ENCODE measurements around the gene JAML. TPM values are rescaled to one million over a fixed set of nuclear protein-coding genes. Genes with fewer than 3 reads are reported as not detected.

JAML gene
- total and polyA plus RNA-seq, 2 experiments from 2014 or later, result 0.56 to 1.0 TPM

DNA sequence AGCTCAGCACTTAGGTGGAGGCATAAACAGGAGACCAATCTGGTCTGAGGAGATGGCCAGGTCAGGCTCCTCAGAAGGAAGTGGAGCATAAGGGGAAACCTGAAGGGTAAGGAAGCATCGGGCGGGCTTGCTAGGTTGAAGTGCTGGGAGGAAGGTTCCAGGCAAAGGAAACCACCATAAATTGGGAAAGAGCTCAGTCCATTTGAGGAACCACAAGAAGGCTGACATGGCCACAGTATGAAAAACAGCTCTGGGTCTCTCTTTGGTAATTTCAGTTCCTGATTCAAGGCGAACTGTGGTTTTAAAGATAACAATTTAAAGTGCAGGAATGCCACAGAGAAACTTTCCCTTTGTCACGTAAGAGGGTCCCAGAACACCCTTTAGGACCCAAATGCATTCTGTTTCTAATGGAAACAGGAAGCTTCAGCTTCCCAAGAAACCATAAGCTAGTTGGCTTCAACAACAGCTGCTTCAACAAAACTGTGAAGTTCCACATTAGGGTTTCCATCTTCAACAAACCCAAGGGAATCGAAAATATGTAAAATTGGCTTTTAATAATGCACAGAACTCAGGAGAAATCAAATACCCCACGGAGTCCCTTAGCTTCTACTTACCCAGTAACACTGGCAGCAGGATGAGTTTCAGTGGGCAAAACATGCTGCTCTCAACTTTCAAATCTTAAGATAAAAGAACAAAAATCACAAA is 10.4 kb downstream of the JAML start (continued):
- TF ChIP-seq, protein P1, sequence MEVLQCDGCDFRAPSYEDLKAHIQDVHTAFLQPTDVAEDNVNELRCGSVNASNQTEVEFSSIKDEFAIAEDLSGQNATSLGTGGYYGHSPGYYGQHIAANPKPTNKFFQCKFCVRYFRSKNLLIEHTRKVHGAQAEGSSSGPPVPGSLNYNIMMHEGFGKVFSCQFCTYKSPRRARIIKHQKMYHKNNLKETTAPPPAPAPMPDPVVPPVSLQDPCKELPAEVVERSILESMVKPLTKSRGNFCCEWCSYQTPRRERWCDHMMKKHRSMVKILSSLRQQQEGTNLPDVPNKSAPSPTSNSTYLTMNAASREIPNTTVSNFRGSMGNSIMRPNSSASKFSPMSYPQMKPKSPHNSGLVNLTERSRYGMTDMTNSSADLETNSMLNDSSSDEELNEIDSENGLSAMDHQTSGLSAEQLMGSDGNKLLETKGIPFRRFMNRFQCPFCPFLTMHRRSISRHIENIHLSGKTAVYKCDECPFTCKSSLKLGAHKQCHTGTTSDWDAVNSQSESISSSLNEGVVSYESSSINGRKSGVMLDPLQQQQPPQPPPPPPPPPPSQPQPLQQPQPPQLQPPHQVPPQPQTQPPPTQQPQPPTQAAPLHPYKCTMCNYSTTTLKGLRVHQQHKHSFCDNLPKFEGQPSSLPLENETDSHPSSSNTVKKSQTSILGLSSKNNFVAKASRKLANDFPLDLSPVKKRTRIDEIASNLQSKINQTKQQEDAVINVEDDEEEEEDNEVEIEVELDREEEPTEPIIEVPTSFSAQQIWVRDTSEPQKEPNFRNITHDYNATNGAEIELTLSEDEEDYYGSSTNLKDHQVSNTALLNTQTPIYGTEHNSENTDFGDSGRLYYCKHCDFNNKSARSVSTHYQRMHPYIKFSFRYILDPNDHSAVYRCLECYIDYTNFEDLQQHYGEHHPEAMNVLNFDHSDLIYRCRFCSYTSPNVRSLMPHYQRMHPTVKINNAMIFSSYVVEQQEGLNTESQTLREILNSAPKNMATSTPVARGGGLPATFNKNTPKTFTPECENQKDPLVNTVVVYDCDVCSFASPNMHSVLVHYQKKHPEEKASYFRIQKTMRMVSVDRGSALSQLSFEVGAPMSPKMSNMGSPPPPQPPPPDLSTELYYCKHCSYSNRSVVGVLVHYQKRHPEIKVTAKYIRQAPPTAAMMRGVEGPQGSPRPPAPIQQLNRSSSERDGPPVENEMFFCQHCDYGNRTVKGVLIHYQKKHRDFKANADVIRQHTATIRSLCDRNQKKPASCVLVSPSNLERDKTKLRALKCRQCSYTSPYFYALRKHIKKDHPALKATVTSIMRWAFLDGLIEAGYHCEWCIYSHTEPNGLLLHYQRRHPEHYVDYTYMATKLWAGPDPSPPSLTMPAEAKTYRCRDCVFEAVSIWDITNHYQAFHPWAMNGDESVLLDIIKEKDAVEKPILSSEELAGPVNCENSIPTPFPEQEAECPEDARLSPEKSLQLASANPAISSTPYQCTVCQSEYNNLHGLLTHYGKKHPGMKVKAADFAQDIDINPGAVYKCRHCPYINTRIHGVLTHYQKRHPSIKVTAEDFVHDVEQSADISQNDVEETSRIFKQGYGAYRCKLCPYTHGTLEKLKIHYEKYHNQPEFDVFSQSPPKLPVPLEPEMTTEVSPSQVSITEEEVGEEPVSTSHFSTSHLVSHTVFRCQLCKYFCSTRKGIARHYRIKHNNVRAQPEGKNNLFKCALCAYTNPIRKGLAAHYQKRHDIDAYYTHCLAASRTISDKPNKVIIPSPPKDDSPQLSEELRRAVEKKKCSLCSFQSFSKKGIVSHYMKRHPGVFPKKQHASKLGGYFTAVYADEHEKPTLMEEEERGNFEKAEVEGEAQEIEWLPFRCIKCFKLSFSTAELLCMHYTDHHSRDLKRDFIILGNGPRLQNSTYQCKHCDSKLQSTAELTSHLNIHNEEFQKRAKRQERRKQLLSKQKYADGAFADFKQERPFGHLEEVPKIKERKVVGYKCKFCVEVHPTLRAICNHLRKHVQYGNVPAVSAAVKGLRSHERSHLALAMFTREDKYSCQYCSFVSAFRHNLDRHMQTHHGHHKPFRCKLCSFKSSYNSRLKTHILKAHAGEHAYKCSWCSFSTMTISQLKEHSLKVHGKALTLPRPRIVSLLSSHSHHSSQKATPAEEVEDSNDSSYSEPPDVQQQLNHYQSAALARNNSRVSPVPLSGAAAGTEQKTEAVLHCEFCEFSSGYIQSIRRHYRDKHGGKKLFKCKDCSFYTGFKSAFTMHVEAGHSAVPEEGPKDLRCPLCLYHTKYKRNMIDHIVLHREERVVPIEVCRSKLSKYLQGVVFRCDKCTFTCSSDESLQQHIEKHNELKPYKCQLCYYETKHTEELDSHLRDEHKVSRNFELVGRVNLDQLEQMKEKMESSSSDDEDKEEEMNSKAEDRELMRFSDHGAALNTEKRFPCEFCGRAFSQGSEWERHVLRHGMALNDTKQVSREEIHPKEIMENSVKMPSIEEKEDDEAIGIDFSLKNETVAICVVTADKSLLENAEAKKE (CRISPR knock-in tag; IDR thresholded peaks at IDR 0.05), result no peak

DNA sequence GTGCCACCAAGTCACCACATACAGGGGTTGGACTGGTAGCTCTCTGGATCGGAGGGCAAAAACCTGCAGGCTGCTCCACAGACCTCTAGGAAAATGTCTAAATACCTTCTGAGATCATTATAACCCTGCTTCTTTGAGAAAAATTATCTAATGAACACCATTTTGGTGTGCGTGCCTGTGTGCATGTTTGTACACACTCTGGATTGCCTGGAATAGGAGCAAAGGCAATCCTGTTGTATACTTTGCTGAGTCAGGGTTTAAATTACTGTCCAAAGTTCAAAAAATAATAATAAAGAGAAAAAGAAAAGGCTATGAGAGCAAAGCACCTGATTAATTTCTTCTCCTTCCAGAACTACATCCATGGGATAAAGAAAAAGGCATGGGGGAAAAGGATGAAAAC is 11.0 kb downstream of the JAML start:
- ATAC-seq (no peak), DNase-seq (ENCODE audit: low spot score) (no peak)
- Histone ChIP-seq H3K9me2 (ENCODE audit: insufficient read depth) (peaks cover 4% of the 10 kb centered on the region; the same call in 1 of the 2 replicates), H3K36me3 (ENCODE audit: insufficient read depth) (no peaks in the 10 kb centered on the region), H3K27ac (ENCODE audit: low read depth) (no peak overlapping the region), H3K79me2 (replicated peaks; ENCODE audit: insufficient read depth) (no peaks in the 10 kb centered on the region), H3K4me3 (no peak overlapping the region), H4K20me1 (replicated peaks; ENCODE audit: insufficient read depth) (no peaks in the 10 kb centered on the region), H3K4me2 (peak overlapping the region; percentile 65; the same call in 1 of the 2 replicates), H3K27me3 (ENCODE audit: insufficient read depth) (no peaks in the 10 kb centered on the region), H3F3A (replicated peaks; ENCODE audit: low read depth) (no peaks in the 10 kb centered on the region), H3K4me1 (ENCODE audit: insufficient read depth) (peaks cover 48% of the 10 kb centered on the region), H2AFZ (peak overlapping the region; percentile 87; the same call in 1 of the 2 replicates)
- Mint-ChIP-seq H3K27me3 (ENCODE audit: insufficient read depth, low read depth, poor library complexity) (peaks cover 14% of the 10 kb centered on the region), H3K27ac (no peak overlapping the region; the same call in 1 of the 2 replicates), H3K4me1 (peaks cover 47% of the 10 kb centered on the region), H3K9me3 (no peaks in the 10 kb centered on the region), H3K4me3 (no peak overlapping the region), H3K36me3 (ENCODE audit: low read depth) (no peaks in the 10 kb centered on the region)
- TF ChIP-seq POLR2AphosphoS5 (IDR thresholded peaks at IDR 0.05; ENCODE audit: low read depth) (no peak), NANOG (IDR thresholded peaks at IDR 0.05; ENCODE audit: borderline replicate concordance) (no peak), EZH2phosphoT487 (IDR thresholded peaks at IDR 0.05; ENCODE audit: unreplicated experiment) (no peak)
- TF ChIP-seq, protein P2, sequence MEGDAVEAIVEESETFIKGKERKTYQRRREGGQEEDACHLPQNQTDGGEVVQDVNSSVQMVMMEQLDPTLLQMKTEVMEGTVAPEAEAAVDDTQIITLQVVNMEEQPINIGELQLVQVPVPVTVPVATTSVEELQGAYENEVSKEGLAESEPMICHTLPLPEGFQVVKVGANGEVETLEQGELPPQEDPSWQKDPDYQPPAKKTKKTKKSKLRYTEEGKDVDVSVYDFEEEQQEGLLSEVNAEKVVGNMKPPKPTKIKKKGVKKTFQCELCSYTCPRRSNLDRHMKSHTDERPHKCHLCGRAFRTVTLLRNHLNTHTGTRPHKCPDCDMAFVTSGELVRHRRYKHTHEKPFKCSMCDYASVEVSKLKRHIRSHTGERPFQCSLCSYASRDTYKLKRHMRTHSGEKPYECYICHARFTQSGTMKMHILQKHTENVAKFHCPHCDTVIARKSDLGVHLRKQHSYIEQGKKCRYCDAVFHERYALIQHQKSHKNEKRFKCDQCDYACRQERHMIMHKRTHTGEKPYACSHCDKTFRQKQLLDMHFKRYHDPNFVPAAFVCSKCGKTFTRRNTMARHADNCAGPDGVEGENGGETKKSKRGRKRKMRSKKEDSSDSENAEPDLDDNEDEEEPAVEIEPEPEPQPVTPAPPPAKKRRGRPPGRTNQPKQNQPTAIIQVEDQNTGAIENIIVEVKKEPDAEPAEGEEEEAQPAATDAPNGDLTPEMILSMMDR (conservative IDR thresholded peaks at IDR 0.05; ENCODE audit: low read depth in 2 of 2), result no peak
- TF ChIP-seq, protein P3, sequence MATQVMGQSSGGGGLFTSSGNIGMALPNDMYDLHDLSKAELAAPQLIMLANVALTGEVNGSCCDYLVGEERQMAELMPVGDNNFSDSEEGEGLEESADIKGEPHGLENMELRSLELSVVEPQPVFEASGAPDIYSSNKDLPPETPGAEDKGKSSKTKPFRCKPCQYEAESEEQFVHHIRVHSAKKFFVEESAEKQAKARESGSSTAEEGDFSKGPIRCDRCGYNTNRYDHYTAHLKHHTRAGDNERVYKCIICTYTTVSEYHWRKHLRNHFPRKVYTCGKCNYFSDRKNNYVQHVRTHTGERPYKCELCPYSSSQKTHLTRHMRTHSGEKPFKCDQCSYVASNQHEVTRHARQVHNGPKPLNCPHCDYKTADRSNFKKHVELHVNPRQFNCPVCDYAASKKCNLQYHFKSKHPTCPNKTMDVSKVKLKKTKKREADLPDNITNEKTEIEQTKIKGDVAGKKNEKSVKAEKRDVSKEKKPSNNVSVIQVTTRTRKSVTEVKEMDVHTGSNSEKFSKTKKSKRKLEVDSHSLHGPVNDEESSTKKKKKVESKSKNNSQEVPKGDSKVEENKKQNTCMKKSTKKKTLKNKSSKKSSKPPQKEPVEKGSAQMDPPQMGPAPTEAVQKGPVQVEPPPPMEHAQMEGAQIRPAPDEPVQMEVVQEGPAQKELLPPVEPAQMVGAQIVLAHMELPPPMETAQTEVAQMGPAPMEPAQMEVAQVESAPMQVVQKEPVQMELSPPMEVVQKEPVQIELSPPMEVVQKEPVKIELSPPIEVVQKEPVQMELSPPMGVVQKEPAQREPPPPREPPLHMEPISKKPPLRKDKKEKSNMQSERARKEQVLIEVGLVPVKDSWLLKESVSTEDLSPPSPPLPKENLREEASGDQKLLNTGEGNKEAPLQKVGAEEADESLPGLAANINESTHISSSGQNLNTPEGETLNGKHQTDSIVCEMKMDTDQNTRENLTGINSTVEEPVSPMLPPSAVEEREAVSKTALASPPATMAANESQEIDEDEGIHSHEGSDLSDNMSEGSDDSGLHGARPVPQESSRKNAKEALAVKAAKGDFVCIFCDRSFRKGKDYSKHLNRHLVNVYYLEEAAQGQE (IDR thresholded peaks at IDR 0.05; ENCODE audit: unreplicated experiment), result no peak
